Erythroblast (primary cell): ENCODE measurements around the gene SH2D6.
"Not testable (repeated sequence)": the region's sequence is repeated elsewhere in the genome, so short reads cannot be mapped to it uniquely, and the experiment has no call there.

ENCODE experiments used
- DNase-seq, 2 experiments: peaks; one replicate each; lab custom pipeline; 2025; lab: John Stamatoyannopoulos, UW
- GATA1 ChIP-seq: IDR thresholded peaks from 2 replicates; pipeline ENCODE4 v1.6.1; 2011; ENCODE audit warnings: low read depth, mild to moderate bottlenecking, control low read depth, low read length, moderate library complexity
- POLR2A ChIP-seq: IDR thresholded peaks from 2 replicates; pipeline ENCODE4 v1.6.1; 2011; ENCODE audit warnings: mild to moderate bottlenecking, low read length

The SH2D6 gene

DNA sequence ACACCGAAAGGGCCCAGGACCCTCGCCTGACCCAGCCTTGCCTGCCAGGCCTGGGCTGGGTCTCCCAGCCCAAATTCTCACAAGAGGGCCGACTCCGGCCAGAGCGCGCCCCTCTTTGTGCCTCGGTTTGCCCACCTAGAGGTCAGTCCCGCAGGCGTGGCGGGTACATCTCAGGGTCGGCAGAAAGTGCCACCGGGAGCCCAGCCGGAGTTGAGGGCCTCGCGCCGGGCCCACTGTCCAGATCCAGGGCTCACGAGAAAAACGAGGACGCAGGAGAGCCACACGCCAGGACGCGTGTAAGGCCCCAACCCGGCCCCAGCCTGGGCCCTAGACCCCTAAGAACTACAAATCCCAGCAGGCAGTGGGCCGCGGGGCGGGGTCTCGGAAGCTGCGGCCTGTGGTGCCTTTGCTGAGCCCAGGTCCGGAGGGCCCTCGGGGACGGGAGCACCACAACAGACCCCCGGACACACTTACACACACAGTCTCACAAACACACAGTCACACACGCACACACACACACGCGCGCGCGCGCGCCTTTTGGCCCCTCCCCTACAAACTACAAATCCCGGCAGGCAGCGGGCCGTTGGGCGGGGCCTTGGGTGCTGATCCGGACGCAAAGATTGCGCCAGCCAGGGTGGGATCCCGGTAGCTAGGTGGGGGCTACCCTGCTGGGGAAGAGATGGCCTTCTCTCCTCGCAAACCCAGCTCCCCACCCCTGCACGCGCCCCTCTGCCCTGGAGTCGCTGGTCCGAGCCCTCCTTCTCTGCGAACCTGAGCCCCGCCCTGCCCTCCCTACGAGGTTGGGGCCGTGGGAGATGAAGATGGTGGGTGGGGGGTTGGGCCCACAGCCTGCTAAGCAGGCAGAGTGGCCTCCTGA is at the start of gene SH2D6:
Gene SH2D6, plus strand, starts transcription at position 583 of the 877 bp plus-strand sequence. CDS start 10,752 bp downstream, outside the sequence.
- TF ChIP-seq GATA1 (no peak), POLR2A (peak; percentile 73)
- peak; percentile 90 to 93 for DNase-seq

DNA sequence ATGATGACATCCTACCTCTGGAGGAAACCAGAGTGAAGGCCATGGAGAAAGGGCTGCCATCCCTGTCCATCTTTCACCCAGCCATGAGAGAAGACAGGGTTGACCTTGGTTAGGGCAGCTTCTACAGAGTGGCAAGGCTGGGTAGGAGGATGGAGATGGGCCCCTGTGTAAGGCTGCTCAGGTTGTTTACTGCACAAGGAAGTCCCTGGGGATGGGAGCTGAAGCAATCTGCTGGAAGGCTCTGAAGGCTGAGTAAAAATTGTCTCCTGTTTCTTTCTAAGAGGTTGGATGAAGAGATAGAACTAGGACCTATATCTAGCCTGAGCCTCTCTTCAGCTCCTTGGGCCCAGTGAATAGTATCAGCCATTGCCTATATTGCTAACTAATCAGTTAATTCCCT is 49.6 kb upstream of the SH2D6 start:
- TF ChIP-seq GATA1: no peak

DNA sequence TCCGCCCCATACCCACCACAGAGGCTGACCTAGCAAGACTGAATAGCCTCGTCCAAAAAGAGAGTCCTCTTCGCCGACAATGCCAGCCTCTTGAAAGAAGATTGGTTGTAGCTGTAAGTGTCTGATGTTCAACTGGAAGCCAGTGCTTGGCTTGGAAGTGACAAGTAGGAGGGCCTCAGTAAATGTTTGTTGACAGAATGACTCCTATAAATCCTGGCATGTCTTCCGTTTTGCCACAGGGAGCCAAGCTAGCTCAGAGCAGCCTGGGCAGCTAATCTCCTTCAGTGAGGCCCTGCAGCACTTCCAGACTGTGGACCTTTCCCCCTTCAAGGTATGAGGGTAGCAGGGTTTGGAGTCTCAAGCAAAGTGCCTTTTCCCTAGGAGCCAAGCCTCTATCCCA is 49.0 kb upstream of the SH2D6 start:
- DNase-seq: no peak
- TF ChIP-seq GATA1 (no peak), POLR2A (no peak)

More for the DNA sequence above, 49.6 kb upstream of the SH2D6 start:
- no peak for DNase-seq

DNA sequence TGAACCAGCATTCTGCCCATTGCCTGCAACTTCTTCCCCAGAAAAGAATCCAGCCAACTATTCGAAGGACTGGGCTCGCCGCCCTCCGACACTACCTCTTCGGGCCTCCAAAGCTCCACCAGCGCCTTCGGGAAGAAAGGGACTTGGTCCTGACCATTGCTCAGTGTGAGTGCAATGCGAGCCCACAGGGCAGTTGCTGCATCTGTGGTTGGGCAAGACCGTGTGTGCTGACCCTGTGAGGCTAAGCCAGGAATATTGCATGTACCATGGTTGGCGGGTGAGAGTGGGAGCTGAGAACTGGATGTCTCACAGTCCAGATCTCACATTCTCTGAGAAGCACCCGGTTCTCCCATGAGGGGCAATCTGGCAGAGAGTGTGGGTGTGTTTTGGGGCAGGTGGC is 47.5 kb upstream of the SH2D6 start:
- TF ChIP-seq POLR2A: no peak
- no peak for DNase-seq

DNA sequence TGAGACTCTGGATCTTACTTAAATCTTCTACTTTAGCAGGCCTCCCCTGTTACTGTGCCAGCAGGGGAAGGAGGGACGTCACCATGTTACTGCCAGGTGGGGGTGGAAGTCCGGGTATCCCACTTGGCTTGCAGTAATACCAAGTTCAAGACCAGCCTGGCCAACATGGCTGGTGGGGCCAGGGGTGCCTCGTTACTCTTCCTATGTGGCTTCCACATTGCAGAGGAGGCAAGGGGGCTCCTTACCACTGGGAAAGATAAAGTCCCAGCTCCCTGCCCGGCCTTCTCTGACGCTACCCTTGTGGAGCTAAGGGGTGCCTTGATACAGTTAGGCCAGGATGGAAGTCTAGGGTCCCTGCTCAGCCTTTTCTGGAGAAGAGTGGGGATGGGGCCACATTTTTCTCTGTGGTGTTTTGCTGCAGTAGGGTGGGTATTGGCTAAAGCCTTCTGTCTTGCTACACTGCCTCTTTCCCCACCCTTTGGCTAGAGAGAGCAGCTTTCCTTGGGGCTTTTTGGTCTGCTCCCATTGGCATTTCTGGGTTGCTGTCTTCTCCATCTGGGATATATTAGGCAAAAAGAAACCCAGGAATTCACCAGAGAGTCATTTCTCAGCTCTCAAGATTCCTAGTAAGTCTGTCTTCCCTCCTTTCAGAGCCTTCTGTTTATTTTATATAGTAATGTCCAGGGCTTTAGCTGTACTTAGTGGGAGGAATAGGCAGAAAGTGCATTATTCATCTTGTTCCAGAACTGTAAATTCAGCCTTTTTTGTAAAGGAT is 42.0 kb upstream of the SH2D6 start:
- no peak for DNase-seq
- no peak for TF ChIP-seq GATA1

DNA sequence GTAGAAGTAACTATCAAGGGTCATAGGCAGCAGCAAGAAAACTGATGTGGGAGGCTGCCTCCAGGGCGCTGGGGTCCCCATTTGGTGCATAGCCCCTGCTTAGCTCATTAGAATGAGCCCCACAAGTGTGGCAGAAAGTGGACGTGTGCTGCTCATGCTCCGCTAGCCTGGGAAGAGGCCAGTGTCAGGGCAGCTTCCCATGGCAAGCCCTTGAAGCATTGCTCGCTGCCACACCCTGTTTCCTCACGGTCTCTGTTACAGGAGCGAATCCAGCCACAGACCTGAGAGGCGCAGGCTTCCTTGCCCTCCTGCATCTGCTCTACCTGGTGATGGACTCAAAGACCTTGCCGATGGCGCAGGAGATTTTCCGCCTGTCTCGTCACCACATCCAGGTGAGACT is 41.4 kb upstream of the SH2D6 start:
- no peak for DNase-seq

DNA sequence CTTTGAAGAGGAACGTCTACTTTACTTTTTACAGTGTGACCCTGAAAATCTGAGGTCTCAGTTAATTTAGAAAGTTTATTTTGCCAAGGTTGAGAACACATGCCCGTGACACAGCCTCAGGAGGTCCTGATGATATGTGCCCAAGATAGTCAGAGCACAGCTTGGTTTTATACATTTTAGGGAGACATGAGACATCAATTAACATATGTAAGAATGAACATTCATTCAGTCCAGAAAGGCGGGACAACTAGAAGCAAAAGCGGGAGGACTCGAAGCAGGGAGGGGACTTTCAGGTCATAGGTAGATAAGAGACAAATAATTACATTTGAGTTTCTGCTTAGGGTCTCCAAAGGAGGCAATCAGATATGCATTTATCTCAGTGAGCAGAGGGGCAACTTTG is 40.3 kb upstream of the SH2D6 start:
- TF ChIP-seq POLR2A (no peak), GATA1 (no peak)
- no peak for DNase-seq

More for the DNA sequence above, 41.4 kb upstream of the SH2D6 start:
- TF ChIP-seq POLR2A: no peak
- no peak for TF ChIP-seq GATA1

DNA sequence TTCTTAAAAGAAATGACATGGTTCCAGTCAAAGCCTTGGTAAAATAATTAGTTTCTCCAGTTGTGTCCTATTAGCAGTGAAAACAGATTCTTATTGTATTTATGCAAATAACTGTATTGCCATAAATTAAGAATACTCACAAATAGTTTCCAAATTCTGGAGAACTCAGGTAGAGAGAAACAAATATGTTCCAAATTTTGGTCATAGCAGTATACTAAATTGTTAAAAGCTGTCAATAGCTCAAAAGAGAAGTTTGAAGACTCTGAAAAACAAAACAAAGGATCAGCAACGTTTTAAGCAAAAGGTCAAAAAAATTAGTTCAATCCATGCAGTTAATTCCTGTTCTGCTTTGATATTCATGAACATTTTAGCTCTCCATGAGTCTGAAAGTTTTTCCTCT is 38.5 kb upstream of the SH2D6 start:
- no peak for DNase-seq
- no peak for TF ChIP-seq GATA1
- no peak for TF ChIP-seq POLR2A

DNA sequence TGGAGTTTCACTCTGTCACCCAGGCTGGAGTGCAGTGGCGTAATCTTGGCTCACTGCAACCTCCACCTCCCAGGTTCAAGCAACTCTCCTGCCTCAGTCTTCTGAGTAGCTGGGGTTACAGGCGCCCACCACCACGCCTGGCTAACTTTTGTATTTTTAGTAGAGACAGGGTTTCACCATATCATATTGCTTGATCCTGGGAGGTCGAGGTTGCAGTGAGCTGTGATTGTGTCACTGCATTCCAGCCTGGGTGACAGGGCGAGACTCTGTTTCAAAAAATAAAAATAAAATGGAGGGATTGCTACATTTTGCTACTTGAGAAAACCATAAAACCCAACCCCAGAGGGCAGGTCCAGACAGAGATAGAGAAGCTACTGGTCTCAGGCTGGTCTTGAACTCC is 35.4 kb upstream of the SH2D6 start:
- not testable (repeated sequence) for DNase-seq

DNA sequence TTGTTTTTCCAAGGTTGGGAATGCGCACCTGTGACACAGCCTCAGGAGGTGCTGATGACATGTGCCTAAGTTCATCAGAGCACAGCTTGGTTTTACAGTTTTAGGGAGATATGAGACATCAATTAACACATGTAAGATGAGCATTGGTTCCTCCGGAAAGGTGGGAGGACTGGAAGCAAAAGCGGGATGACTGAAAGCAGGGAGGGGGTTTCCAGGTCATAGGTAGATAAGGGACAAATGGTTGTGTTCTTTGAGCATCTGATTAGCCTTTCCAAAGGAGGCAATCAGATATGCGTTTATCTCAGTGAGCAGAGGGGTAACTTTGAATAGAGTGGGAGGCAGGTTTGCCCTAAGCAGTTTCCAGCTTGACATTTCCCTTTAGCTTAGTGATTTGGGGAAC is 34.7 kb upstream of the SH2D6 start:
- no peak for DNase-seq
- no peak for TF ChIP-seq GATA1
- no peak for TF ChIP-seq POLR2A

DNA sequence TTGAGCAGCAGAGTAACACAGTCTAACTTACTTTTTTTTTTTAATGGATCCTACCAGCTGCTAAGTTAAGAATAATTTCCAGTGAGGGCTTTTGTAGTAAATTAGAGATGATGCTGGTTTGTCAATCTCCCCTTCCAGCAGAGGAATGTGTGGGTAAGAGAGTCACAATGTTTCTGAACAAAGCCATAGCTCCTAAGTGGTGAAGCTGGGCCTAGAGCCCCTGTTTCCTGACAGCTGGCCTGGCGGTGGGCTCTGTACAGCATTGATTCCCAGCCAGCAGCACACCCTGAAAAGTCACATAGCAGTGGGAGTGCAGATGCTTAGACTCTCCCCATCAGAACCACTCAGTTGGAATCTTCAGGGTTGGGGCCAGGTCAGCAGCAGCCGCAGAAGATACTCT is 32.8 kb upstream of the SH2D6 start:
- TF ChIP-seq GATA1: no peak
- no peak for TF ChIP-seq POLR2A
- DNase-seq: no peak

DNA sequence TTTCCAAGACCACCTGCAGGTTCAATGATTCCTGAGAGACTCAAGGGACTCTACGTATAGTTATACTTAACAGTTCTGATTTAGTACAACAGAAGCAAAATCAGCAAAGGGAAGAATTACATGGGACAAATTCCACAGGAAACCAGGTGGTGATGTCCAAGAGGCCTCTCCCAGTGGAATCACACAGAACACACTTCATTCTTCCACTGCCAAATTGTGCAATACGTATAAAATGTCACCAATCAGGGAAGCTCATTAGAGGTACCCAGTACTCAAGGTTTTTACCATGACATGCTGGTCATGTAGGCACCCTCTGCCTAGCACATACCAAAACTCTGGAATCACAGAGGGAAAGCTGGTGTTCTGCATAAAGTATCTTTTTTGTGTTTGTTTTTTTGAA is 30.8 kb upstream of the SH2D6 start:
- DNase-seq: no peak
- TF ChIP-seq GATA1: no peak

DNA sequence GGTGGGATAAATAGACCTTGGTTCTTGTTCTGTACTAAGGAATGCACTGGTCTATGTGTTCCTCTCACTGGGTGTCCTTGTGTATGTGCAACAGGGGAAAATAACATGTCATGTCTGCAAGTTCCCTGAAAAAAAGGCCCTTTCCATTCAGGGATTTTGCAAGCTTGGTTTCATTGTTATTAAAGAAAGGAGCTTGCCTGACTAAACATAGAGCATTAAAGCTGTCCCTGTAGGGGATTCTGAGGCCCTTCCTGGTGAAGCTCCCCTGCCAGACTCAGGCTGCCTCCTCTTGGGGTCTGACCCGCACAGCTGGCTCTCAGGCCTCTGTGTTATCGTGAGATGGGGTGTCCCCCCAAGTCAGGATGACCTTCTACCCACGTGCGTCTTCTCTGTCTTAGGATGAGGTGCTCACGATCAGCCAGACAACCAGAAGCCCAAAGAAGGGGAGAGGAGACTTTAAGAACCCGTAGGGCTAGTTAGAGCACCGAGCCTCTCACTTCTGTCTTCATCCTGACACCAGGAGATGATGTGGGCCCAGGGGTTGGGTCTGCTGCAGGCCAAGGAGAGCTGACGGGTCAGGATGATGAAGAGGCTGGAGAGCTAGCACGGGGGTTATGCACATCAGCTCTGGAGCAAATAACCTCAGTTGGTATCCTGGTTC is 29.5 kb upstream of the SH2D6 start:
- DNase-seq: no peak
- no peak for TF ChIP-seq POLR2A
- TF ChIP-seq GATA1: no peak

DNA sequence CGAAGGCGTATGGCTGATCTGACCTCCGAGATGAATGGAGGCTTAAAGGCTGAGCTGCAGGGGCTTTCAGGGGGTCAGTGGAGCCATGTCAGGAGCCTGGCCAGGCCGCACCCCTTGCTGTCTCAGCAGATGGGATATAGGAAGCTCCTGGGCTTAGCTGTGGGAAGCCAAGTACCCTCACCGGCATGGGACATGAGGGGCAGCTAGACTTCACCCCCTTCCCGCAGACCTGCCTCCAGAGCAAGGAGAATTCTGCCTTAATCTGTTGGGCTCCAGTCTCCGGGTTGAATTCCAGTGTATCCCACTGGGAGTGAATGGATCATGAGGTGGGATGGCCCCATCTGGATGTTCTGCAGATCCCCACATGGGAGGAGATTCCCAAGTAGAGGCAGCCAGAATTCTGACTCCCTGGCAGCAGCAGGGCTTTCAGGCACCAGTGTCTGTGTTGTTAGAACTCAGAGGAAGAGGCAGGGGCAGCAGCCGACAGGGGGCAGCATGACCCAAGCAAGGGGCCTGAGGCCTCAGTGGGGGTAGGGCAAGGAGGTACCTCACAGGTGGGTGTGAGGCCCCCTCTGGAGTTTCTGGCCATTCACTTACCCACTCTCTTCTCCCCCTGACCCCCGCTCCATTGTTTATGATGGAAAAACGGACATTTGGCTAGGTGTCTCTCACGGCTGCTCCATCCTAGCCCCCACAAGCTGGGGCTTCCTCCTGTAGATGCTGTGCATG is 27.4 kb upstream of the SH2D6 start:
- TF ChIP-seq GATA1 (no peak), POLR2A (no peak)
- peak; percentile 58 to 77 for DNase-seq
